Esophagus squamous epithelium (tissue), 5 donors: ENCODE measurements around the gene EXOC1L. TPM values are rescaled to one million over a fixed set of nuclear protein-coding genes. Genes with fewer than 3 reads are reported as not detected.

Experiments used
- DNase-seq: peaks from one replicate; lab custom pipeline; 2025; lab: John Stamatoyannopoulos, UW
- H3K27ac ChIP-seq, 4 donors: fragments of 200-600 bp; sonication (generic); one replicate each; pipeline ENCODE4 v1.5.1; 2016 to 2019; ENCODE audit warnings: mild to moderate bottlenecking in 1 of 4
- H3K27me3 ChIP-seq, 4 donors: fragments of 200-600 bp; sonication (generic); 1 replicate in 3 of 4; 2 replicates in 1 of 4; pipeline versions ENCODE4 v1.5.1 to v1.6.0; 2017 to 2021; ENCODE audit warnings: antibody characterized with exemption in 1 of 4
- H3K36me3 ChIP-seq, 3 donors: fragments of 200-600 bp; sonication (generic); one replicate each; pipeline ENCODE4 v1.5.1; 2016 to 2019
- H3K4me1 ChIP-seq, 3 donors: fragments of 200-600 bp; sonication (generic); one replicate each; pipeline ENCODE4 v1.5.1; 2017 to 2019
- H3K4me3 ChIP-seq, 4 donors: fragments of 200-600 bp; sonication (generic); 1 replicate in 3 of 4; 2 replicates in 1 of 4; pipeline ENCODE4 v1.5.1; 2016 to 2019; ENCODE audit warnings: mild to moderate bottlenecking in 2 of 4, moderate library complexity in 1 of 4
- H3K9me3 ChIP-seq, 3 donors: fragments of 200-600 bp; sonication (generic); one replicate each; pipeline ENCODE4 v1.5.1; 2016 to 2019
- CTCF ChIP-seq, 6 experiments: fragments of 450-650 bp in 4 of 6; fragments of 200-600 bp in 2 of 6; sonication (generic) in 2 of 6; IDR thresholded peaks; one replicate each; pipeline ENCODE4 v1.5.1; 2016 to 2019; ENCODE audit warnings: antibody characterized with exemption in 6 of 6, mild to moderate bottlenecking in 4 of 6, moderate library complexity in 4 of 6
- POLR2A ChIP-seq, 4 donors: fragments of 450-650 bp; IDR thresholded peaks; one replicate each; pipeline ENCODE4 v1.6.1; 2017; ENCODE audit warnings: antibody characterized with exemption in 4 of 4, mild to moderate bottlenecking in 4 of 4, moderate library complexity in 3 of 4
- WGBS, 2 donors: methylation state at CpG; one replicate each; pipeline ENCODE4 v1.1.5; 2018; 5-methylcytosine and 5-hydroxymethylcytosine counted together
- intact Hi-C: fragments of 100-400 bp; cut with DNase I; formaldehyde crosslinking; loops from one replicate; pipeline ENCODE4 v1.15.0; 2022
- total RNA-seq, 4 donors: library from RNA; depleted of rRNA; stranded (reverse); fragments of >200 nt; gene quantifications; one replicate each; pipeline ENCODE4 v1.1.0, GENCODE V29; 2016
- donor health status: DM: yes; HTN: yes; CAD: no.

EXOC1L gene
- total RNA-seq, 4 donors from 2014 or later = not detected

GRCh38 chr4:55820279-55820678, 689 bp downstream of the EXOC1L start:
- Histone ChIP-seq H3K27ac (no peak overlapping the region), H3K4me1 (peaks cover 0 to 13% (median 0%) of the 10 kb centered on the region in 3 donors), H3K4me3 (peak overlapping the region in 1 of 4 donors; percentile 49), H3K9me3 (no peaks in the 10 kb centered on the region), H3K27me3 (peaks cover 0 to 6% (median 0%) of the 10 kb centered on the region in 4 donors), H3K36me3 (no peaks in the 10 kb centered on the region)
- WGBS, 2 donors = 18 to 38% methylated on average over 2 of the region's 2 CpGs
- no peak for DNase-seq
- no peak for TF ChIP-seq CTCF (IDR thresholded peaks at IDR 0.05)
- no peak for TF ChIP-seq POLR2A (IDR thresholded peaks at IDR 0.05)
- intact Hi-C loops = no loop called here

- Histone ChIP-seq H3K9me3 (no peaks in the 10 kb centered on the region), H3K36me3 (no peaks in the 10 kb centered on the region), H3K4me3 (no peak overlapping the region), H3K27ac (no peak overlapping the region), H3K4me1 (peaks cover 0 to 13% (median 0%) of the 10 kb centered on the region in 3 donors), H3K27me3 (peaks cover 0 to 6% (median 0%) of the 10 kb centered on the region in 4 donors)
- intact Hi-C loops = no loop called here
- no peak for DNase-seq
- 81 to 93% methylated on average over 3 of the region's 3 CpGs for WGBS, 2 donors
- TF ChIP-seq CTCF (IDR thresholded peaks at IDR 0.05) = no peak
- TF ChIP-seq POLR2A (IDR thresholded peaks at IDR 0.05) = no peak
These were observed 2.7 kb downstream of the EXOC1L start for GRCh38 chr4:55822329-55822728.

- WGBS, 2 donors = 63 to 80% methylated on average over 2 of the region's 2 CpGs
- no peak for DNase-seq
- peaks cover 0 to 9% (median 0%) of the 10 kb centered on the region in 3 donors for H3K4me1 ChIP-seq
- H3K4me3 ChIP-seq = no peak overlapping the region
- H3K27me3 ChIP-seq = peaks cover 0 to 6% (median 0%) of the 10 kb centered on the region in 4 donors
- no peak overlapping the region for H3K27ac ChIP-seq
- intact Hi-C loops = no loop called here
- no peaks in the 10 kb centered on the region for H3K36me3 ChIP-seq
- H3K9me3 ChIP-seq = no peaks in the 10 kb centered on the region
- TF ChIP-seq POLR2A (IDR thresholded peaks at IDR 0.05) = no peak
- TF ChIP-seq CTCF (IDR thresholded peaks at IDR 0.05) = no peak
These were observed 5.3 kb downstream of the EXOC1L start for GRCh38 chr4:55824865-55825264.

GRCh38 chr4:55826986-55827385, 7.4 kb downstream of the EXOC1L start:
- Histone ChIP-seq H3K36me3 (no peaks in the 10 kb centered on the region), H3K27me3 (peaks cover 0 to 6% (median 0%) of the 10 kb centered on the region in 4 donors), H3K27ac (no peak overlapping the region), H3K9me3 (no peaks in the 10 kb centered on the region), H3K4me3 (no peak overlapping the region), H3K4me1 (no peaks in the 10 kb centered on the region)
- intact Hi-C loops = no loop called here
- TF ChIP-seq CTCF (IDR thresholded peaks at IDR 0.05) (no peak), POLR2A (IDR thresholded peaks at IDR 0.05) (no peak)
- no peak for DNase-seq

GRCh38 chr4:55827582-55827981, 8.0 kb downstream of the EXOC1L start:
- Histone ChIP-seq H3K36me3 (no peaks in the 10 kb centered on the region), H3K4me1 (no peaks in the 10 kb centered on the region), H3K4me3 (no peak overlapping the region), H3K27me3 (peaks cover 0 to under 1% (median 0%) of the 10 kb centered on the region in 4 donors), H3K27ac (no peak overlapping the region), H3K9me3 (no peaks in the 10 kb centered on the region)
- intact Hi-C loops = no loop called here
- no peak for DNase-seq
- TF ChIP-seq CTCF (IDR thresholded peaks at IDR 0.05) (no peak), POLR2A (IDR thresholded peaks at IDR 0.05) (no peak)
- 45 to 69% methylated on average over 2 of the region's 2 CpGs for WGBS, 2 donors
